Panc1 (cell line): ENCODE results near the gene ZNF273.

Source experiments
- CTCF ChIP-seq: fragments of 450-650 bp; IDR thresholded peaks from 2 replicates; pipeline ENCODE4 v1.5.1; 2017; ENCODE audit warnings: mild to moderate bottlenecking
- POLR2AphosphoS5 ChIP-seq: IDR thresholded peaks from 2 replicates; pipeline ENCODE4 v1.6.1; 2012; ENCODE audit warnings: mild to moderate bottlenecking, low read depth, low read length, moderate library complexity
- SIN3A ChIP-seq: IDR thresholded peaks from 2 replicates; pipeline ENCODE4 v1.6.1; 2012; ENCODE audit warnings: low read depth, mild to moderate bottlenecking, low read length, moderate library complexity, borderline replicate concordance; ENCODE audit not compliant: insufficient read depth
- TCF7L2 ChIP-seq: IDR thresholded peaks from 2 replicates; pipeline ENCODE4 v1.6.1; 2011; ENCODE audit warnings: mild to moderate bottlenecking, low read depth, low read length, inconsistent platforms
- TF ChIP-seq, protein P1 (sequence below), 2 experiments: IDR thresholded peaks; 2 replicates each; pipeline ENCODE4 v1.6.1; 2011 to 2012; ENCODE audit warnings: low read depth in 2 of 2, control low read depth in 1 of 2, low read length in 1 of 2, mild to moderate bottlenecking in 1 of 2, moderate library complexity in 1 of 2; ENCODE audit not compliant: insufficient read depth in 1 of 2

- TF ChIP-seq CTCF (no peak), TCF7L2 (no peak), SIN3A (no peak), POLR2AphosphoS5 (no peak)
- TF ChIP-seq, protein P1, sequence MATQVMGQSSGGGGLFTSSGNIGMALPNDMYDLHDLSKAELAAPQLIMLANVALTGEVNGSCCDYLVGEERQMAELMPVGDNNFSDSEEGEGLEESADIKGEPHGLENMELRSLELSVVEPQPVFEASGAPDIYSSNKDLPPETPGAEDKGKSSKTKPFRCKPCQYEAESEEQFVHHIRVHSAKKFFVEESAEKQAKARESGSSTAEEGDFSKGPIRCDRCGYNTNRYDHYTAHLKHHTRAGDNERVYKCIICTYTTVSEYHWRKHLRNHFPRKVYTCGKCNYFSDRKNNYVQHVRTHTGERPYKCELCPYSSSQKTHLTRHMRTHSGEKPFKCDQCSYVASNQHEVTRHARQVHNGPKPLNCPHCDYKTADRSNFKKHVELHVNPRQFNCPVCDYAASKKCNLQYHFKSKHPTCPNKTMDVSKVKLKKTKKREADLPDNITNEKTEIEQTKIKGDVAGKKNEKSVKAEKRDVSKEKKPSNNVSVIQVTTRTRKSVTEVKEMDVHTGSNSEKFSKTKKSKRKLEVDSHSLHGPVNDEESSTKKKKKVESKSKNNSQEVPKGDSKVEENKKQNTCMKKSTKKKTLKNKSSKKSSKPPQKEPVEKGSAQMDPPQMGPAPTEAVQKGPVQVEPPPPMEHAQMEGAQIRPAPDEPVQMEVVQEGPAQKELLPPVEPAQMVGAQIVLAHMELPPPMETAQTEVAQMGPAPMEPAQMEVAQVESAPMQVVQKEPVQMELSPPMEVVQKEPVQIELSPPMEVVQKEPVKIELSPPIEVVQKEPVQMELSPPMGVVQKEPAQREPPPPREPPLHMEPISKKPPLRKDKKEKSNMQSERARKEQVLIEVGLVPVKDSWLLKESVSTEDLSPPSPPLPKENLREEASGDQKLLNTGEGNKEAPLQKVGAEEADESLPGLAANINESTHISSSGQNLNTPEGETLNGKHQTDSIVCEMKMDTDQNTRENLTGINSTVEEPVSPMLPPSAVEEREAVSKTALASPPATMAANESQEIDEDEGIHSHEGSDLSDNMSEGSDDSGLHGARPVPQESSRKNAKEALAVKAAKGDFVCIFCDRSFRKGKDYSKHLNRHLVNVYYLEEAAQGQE (IDR thresholded peaks at IDR 0.05; ENCODE audit: insufficient read depth in 1 of 2, low read depth in 2 of 2, low read length in 1 of 2) = no peak
Measured at GRCh38 chr7:64914557-64914956, 11.5 kb downstream of the ZNF273 start.
